SK-N-DZ (cell line): Measurements from ENCODE around the gene CENPP.
A peak's percentile ranks its signal among the peaks of the same experiment; 100 is the strongest.

Experiments used
- DNase-seq: peaks from one replicate; pipeline ENCODE4 v3.0.0-alpha.2; 2015; ENCODE audit warnings: low spot score

The CENPP gene

GRCh38 chr9:92635760-92636159 is 310.0 kb downstream of the CENPP start:
- no peak for DNase-seq

DNA sequence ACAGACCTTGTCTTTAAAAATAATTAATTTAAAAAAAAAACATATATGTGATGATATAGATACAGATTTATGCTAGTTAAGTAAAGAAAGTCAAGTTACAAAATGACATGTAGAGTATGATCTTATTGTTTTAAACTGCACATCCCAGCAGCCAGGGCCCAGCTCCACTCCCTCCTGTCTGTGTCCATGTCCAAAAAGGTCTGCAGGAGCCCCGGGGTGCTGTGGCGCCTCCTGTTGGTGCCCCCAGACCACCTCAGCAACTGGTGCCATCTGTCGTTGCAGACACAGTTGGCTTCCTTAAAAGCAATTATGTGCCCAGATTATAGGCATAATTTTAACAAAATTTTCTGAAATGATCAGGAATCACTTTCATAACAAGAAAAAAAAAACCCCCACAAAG is 310.9 kb downstream of the CENPP start:
- DNase-seq: no peak

DNA sequence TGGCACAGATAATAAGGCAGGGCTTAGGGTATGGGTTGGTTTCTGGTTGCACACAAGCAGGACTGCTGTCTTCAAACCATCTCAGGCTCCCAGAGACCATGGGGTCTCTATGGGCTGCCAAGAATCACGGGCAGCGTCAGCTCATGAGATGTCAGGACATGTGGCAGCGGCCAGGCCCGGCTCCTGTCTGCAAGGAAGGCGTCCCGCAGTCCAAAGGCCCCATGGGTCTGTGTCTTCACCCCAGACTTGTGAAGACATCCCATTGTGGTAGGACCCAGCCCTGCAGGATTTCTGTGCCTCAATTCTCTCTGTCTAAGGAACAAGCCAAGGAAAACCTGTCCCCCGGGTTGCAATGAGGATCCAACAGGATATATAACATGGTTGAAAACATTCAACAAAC is 311.6 kb downstream of the CENPP start:
- DNase-seq: no peak

DNA sequence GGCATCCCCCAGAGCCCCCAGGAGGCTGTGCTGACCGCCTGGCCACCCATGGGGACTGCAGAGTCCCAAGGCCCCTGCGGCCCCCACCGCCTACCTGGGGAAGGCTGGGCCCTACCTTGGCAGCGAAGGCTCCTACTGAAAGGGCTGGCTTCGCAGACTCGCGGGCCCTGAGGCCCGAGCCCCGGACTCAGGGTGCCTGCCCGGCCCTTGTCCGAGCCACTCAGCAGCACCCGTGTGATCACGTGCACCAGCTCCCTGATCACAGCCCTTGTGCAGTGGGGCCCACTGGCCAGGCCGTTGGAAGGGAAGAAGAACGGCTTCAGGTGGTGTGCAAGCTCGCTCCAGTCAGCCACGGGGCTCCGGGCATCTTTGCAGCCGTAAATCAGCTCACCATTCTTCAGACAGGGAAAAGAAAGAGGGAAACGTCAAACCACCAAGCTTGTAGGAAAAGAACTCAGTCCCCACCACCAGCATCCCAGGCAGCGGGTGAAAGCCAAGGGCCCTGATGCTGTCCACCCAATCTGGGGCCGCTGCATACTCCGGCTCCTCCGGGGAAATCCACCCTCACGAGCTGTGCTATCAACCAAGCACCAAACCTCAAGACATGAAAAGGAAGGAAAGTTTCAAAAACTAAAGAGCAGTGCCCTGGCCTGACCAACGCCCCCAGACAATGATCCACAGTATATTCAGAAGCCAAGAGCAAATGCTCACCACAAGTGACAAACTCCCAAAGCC is 312.3 kb downstream of the CENPP start:
- DNase-seq: no peak

DNA sequence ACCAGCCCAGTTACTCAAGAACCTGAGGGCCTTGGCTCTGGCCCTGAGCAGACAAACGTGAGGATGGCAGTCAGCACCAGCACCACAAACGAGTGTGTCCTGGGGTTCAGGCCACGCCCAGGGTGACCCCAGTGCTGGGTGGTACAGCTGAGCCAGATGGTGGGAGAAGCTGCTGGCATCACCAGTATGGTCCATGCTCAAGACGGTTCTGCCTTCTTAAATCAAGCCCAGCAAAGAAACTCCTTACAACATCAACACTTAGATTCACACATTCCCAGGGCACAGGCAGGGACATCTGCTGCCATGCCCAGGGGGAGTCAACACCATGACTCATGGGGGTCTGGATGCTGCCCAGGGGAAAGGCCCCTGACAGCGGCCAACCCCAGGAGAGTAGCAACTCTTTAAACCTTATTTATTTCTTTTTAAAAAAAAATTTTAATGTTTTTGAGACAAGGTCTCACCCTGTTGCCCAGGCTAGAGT is 312.9 kb downstream of the CENPP start:
- no peak for DNase-seq

- DNase-seq: no peak
Measured at GRCh38 chr9:92639124-92639523, 313.4 kb downstream of the CENPP start.

- DNase-seq: no peak
Measured at GRCh38 chr9:92639791-92640271, 314.1 kb downstream of the CENPP start.

GRCh38 chr9:92640398-92641091 is 314.8 kb downstream of the CENPP start:
- no peak for DNase-seq

DNA sequence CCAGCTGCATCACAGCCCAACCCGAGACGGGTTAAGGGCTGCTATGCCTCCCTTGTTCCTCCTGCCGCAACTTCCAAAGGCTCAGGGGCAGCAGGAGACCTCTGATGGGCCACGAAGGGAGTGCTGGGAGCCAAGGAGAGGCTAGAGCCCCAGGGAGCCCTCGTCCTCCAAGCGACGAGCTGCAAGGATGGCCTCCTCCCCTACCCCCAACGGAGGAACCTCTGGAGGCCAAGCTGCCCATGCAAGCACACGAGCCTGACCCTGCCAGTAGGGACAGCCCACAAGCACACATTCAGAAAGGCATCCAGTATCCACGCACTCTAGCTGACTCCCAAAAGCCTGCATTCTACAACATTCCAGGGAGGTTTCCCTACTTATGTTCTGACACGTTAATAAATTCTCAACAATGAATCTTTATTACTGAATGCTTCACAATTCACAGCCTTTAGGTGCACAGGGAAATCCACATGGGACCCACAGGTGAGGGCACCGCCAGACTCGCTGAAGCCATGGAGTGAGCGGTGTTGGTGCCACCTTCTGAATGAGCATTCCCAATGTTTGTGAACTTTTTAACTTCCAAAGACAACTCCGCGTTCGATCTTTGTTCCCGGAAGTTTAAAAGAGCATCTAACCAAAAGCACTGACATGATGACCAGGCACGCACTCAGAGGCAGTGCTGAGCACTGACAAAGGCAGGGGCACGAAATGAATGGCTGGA is 315.5 kb downstream of the CENPP start:
- no peak for DNase-seq

- no peak for DNase-seq
Measured at GRCh38 chr9:92642041-92642451, 316.3 kb downstream of the CENPP start.

GRCh38 chr9:92642564-92642963 is 316.8 kb downstream of the CENPP start:
- no peak for DNase-seq

DNA sequence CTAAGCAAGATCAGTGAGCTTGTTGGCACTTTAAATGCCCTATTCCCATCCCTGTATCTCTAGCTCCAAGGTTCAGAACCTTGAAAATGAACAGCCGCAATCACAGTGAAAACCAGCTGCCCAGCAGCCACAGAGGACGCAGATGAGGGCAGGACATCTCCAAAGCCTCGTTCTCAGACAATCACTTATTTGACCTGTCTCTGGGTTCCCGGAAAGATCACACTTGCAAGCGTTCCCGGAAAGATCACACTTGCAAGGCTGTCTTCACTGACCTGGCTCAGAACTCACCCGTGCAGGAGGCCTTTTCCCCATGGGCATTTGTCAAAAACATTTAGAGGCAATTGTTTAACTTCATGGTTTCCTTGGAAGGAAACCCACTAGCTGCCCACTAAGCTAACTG is 318.5 kb downstream of the CENPP start:
- no peak for DNase-seq

DNA sequence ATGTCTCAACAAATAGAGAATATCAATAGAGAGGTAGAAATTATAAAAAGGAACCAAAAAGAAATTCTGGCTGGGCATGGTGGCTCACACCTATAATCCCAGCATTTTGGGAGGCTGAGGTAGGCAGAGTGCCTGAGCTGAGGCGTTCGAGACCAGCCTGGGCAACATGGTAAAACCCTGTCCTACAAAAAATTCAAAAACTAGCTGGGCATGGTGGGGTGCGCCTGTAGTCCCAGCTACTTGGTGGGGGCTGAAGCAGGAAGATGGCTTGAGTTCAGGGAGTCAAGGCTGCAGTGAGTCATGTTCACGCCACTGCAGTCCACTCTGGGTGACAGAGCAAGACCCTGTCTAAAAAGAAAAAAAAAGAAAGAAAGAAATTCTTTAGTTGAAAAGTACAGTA is 319.3 kb downstream of the CENPP start:
- no peak for DNase-seq

- DNase-seq: no peak
Measured at GRCh38 chr9:92647671-92648473, 322.1 kb downstream of the CENPP start.

- no peak for DNase-seq
Measured at GRCh38 chr9:92648474-92648971, 322.8 kb downstream of the CENPP start.

DNA sequence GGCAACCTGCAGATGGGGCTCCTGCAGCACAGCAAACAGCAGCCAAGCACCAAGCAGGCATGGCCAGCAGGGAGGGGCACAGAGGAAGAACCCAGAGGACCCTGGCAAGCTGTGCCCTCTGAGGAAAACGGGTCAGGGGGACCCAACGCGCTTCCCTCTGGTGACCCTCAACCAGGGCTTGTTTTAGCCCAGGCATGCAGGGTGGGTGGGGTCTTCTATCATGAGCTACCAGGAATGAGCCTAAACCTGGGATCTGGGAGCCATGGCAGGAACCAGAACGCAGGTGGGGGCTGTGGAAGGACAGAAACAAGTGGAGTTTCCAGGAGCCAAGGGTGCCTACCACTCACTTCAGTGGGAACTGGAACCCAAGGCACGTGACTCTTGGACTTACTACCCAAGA is 323.3 kb downstream of the CENPP start:
- no peak for DNase-seq

DNA sequence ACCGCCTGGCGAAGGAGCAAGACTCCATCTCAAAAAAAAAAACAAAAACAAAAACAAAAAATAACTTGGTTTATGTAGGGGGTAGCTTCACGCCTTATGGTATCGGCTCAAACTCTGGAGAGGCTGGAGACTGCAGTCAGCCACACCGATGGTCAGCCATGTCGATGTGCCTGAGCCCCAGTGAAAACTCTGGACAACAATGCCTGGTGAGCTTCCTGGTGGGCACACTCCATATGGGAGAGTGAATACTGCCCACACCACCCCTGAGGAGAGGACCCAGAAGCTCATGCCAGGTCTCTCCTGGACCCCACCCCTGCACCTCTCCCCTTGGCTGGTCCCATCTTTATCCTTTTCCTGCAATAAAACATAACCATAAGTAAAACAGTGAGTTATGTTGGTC is 324.5 kb downstream of the CENPP start:
- no peak for DNase-seq

GRCh38 chr9:92650839-92651621 is 325.3 kb downstream of the CENPP start:
- peak; percentile 61 for DNase-seq

- no peak for DNase-seq
Measured at GRCh38 chr9:92652461-92652860, 326.7 kb downstream of the CENPP start.

- no peak for DNase-seq
Measured at GRCh38 chr9:92654481-92655301, 328.9 kb downstream of the CENPP start.
